Activated CD4-positive, alpha-beta T cell treated with anti-CD3 and anti-CD28 coated beads, Interleukin-2, amount 10 ng/mL, durations not matched to agents 24 days and 14 days (primary cell): ENCODE results near the gene MBNL3. TPM values are rescaled to one million over a fixed set of nuclear protein-coding genes. Genes with fewer than 3 reads are reported as not detected.
A peak's percentile ranks its signal among the peaks of the same experiment; 100 is the strongest.

Experiments used
- DNase-seq: peaks from one replicate; pipeline ENCODE4 v3.0.0; 2022
- H3K27ac Mint-ChIP-seq: one replicate; pipeline ENCODE4 v1.8.0; 2022; ENCODE audit warnings: mild to moderate bottlenecking, mixed read lengths
- H3K27me3 Mint-ChIP-seq: one replicate; pipeline ENCODE4 v1.8.0; 2022; ENCODE audit warnings: mixed read lengths
- H3K36me3 Mint-ChIP-seq: one replicate; pipeline ENCODE4 v1.8.0; 2022; ENCODE audit warnings: low read depth, mild to moderate bottlenecking, mixed read lengths
- H3K4me1 Mint-ChIP-seq: one replicate; pipeline ENCODE4 v1.8.0; 2021; ENCODE audit warnings: mixed read lengths
- H3K4me3 Mint-ChIP-seq: one replicate; pipeline ENCODE4 v1.8.0; 2022; ENCODE audit warnings: mild to moderate bottlenecking, moderate library complexity, mixed read lengths
- H3K9me3 Mint-ChIP-seq: one replicate; pipeline ENCODE4 v1.8.0; 2021; ENCODE audit warnings: mixed read lengths
- intact Hi-C: fragments of 100-400 bp; cut with micrococcal nuclease; formaldehyde crosslinking; loops from one replicate; pipeline ENCODE4 v1.15.1; 2023
- total RNA-seq: library from RNA; stranded (reverse); gene quantifications from 2 replicates; pipeline ENCODE4 v1.2.3, GENCODE V29; 2022

Gene MBNL3
- 12.2 and 15.4 TPM in 2 replicates for total RNA-seq

- intact Hi-C loops: loop anchor here (1.0 to 10.0 kb wide), 4 partner anchors 9 to 657 kb away; partner anchors contain the start of gene STK26
- Mint-ChIP-seq H3K4me3 (peak within 1 kb of the TSS; percentile 93), H3K9me3 (no peaks in the 10 kb centered on the region), H3K36me3 (no peaks in the 10 kb centered on the region), H3K27me3 (peaks cover 10% of the 10 kb centered on the region), H3K27ac (peak within 1 kb of the TSS; percentile 97), H3K4me1 (peaks cover 24% of the 10 kb centered on the region)
- DNase-seq: peak; percentile 87
Measured at GRCh38 chrX:132488819-132489577, at the start of gene MBNL3. Gene MBNL3, minus strand, starts transcription at chrX:132489038. Its CDS starts 49,427 bp downstream, at chrX:132439611.

GRCh38 chrX:132533409-132533808, 44.6 kb upstream of the MBNL3 start:
- no peak overlapping the region for H3K27ac Mint-ChIP-seq
- intact Hi-C loops: no loop called here
- no peaks in the 10 kb centered on the region for H3K36me3 Mint-ChIP-seq
- DNase-seq: no peak
- H3K9me3 Mint-ChIP-seq: no peaks in the 10 kb centered on the region
- peaks cover 2% of the 10 kb centered on the region for H3K4me1 Mint-ChIP-seq
- peaks cover 2% of the 10 kb centered on the region for H3K27me3 Mint-ChIP-seq
- H3K4me3 Mint-ChIP-seq: no peak overlapping the region

GRCh38 chrX:132532913-132533312, 44.1 kb upstream of the MBNL3 start:
- Mint-ChIP-seq H3K4me1 (peaks cover 2% of the 10 kb centered on the region), H3K4me3 (no peak overlapping the region), H3K27ac (no peak overlapping the region), H3K36me3 (no peaks in the 10 kb centered on the region), H3K27me3 (peaks cover 3% of the 10 kb centered on the region), H3K9me3 (no peaks in the 10 kb centered on the region)
- DNase-seq: no peak
- intact Hi-C loops: no loop called here

GRCh38 chrX:132532097-132532496, 43.3 kb upstream of the MBNL3 start:
- no peak for DNase-seq
- intact Hi-C loops: no loop called here
- Mint-ChIP-seq H3K27ac (no peak overlapping the region), H3K4me3 (no peak overlapping the region), H3K27me3 (peaks cover 7% of the 10 kb centered on the region), H3K36me3 (no peaks in the 10 kb centered on the region), H3K4me1 (peaks cover 2% of the 10 kb centered on the region), H3K9me3 (no peaks in the 10 kb centered on the region)

- no peak overlapping the region for H3K4me3 Mint-ChIP-seq
- H3K9me3 Mint-ChIP-seq: no peaks in the 10 kb centered on the region
- H3K4me1 Mint-ChIP-seq: no peaks in the 10 kb centered on the region
- no peak overlapping the region for H3K27ac Mint-ChIP-seq
- no peak for DNase-seq
- intact Hi-C loops: no loop called here
- no peaks in the 10 kb centered on the region for H3K36me3 Mint-ChIP-seq
- H3K27me3 Mint-ChIP-seq: peaks cover 7% of the 10 kb centered on the region
Measured at GRCh38 chrX:132520792-132521191, 32.0 kb upstream of the MBNL3 start.

- no peak overlapping the region for H3K27ac Mint-ChIP-seq
- H3K9me3 Mint-ChIP-seq: no peaks in the 10 kb centered on the region
- intact Hi-C loops: no loop called here
- H3K4me3 Mint-ChIP-seq: no peak overlapping the region
- no peaks in the 10 kb centered on the region for H3K4me1 Mint-ChIP-seq
- DNase-seq: no peak
- H3K27me3 Mint-ChIP-seq: peaks cover 8% of the 10 kb centered on the region
- no peaks in the 10 kb centered on the region for H3K36me3 Mint-ChIP-seq
Measured at GRCh38 chrX:132520213-132520612, 31.4 kb upstream of the MBNL3 start.

- peaks cover 10% of the 10 kb centered on the region for H3K27me3 Mint-ChIP-seq
- no peak overlapping the region for H3K27ac Mint-ChIP-seq
- intact Hi-C loops: no loop called here
- H3K4me1 Mint-ChIP-seq: no peaks in the 10 kb centered on the region
- no peak for DNase-seq
- no peaks in the 10 kb centered on the region for H3K36me3 Mint-ChIP-seq
- H3K9me3 Mint-ChIP-seq: no peaks in the 10 kb centered on the region
- H3K4me3 Mint-ChIP-seq: no peak overlapping the region
Measured at GRCh38 chrX:132518401-132518800, 29.6 kb upstream of the MBNL3 start.

GRCh38 chrX:132508834-132509233, 20.0 kb upstream of the MBNL3 start:
- no peak overlapping the region for H3K27ac Mint-ChIP-seq
- intact Hi-C loops: no loop called here
- H3K9me3 Mint-ChIP-seq: no peaks in the 10 kb centered on the region
- peaks cover 11% of the 10 kb centered on the region for H3K27me3 Mint-ChIP-seq
- no peak for DNase-seq
- no peak overlapping the region for H3K4me3 Mint-ChIP-seq
- H3K36me3 Mint-ChIP-seq: no peaks in the 10 kb centered on the region
- no peaks in the 10 kb centered on the region for H3K4me1 Mint-ChIP-seq

- no peaks in the 10 kb centered on the region for H3K36me3 Mint-ChIP-seq
- peaks cover 8% of the 10 kb centered on the region for H3K27me3 Mint-ChIP-seq
- no peak overlapping the region for H3K27ac Mint-ChIP-seq
- intact Hi-C loops: no loop called here
- no peaks in the 10 kb centered on the region for H3K4me1 Mint-ChIP-seq
- DNase-seq: no peak
- H3K4me3 Mint-ChIP-seq: no peak overlapping the region
- H3K9me3 Mint-ChIP-seq: no peaks in the 10 kb centered on the region
Measured at GRCh38 chrX:132505116-132505515, 16.3 kb upstream of the MBNL3 start.

- no peaks in the 10 kb centered on the region for H3K36me3 Mint-ChIP-seq
- H3K4me3 Mint-ChIP-seq: no peak overlapping the region
- intact Hi-C loops: no loop called here
Measured at GRCh38 chrX:132504417-132504816, 15.6 kb upstream of the MBNL3 start.

GRCh38 chrX:132501606-132502005, 12.8 kb upstream of the MBNL3 start:
- intact Hi-C loops: no loop called here
- H3K27ac Mint-ChIP-seq: no peak overlapping the region
- no peaks in the 10 kb centered on the region for H3K36me3 Mint-ChIP-seq
- H3K4me1 Mint-ChIP-seq: no peaks in the 10 kb centered on the region
- H3K27me3 Mint-ChIP-seq: peaks cover 15% of the 10 kb centered on the region
- no peak overlapping the region for H3K4me3 Mint-ChIP-seq
- no peak for DNase-seq
- no peaks in the 10 kb centered on the region for H3K9me3 Mint-ChIP-seq

More at GRCh38 chrX:132504417-132504816, 15.6 kb upstream of the MBNL3 start:
- Mint-ChIP-seq H3K4me1 (no peaks in the 10 kb centered on the region), H3K9me3 (no peaks in the 10 kb centered on the region), H3K27ac (no peak overlapping the region), H3K27me3 (peaks cover 10% of the 10 kb centered on the region)
- no peak for DNase-seq

GRCh38 chrX:132497432-132497831, 8.6 kb upstream of the MBNL3 start:
- intact Hi-C loops: no loop called here
- DNase-seq: no peak
- no peaks in the 10 kb centered on the region for H3K4me1 Mint-ChIP-seq
- H3K27ac Mint-ChIP-seq: no peak overlapping the region
- H3K4me3 Mint-ChIP-seq: no peak overlapping the region
- peaks cover 21% of the 10 kb centered on the region for H3K27me3 Mint-ChIP-seq
- no peaks in the 10 kb centered on the region for H3K36me3 Mint-ChIP-seq
- no peaks in the 10 kb centered on the region for H3K9me3 Mint-ChIP-seq

GRCh38 chrX:132493095-132493494, 4.3 kb upstream of the MBNL3 start:
- Mint-ChIP-seq H3K27ac (no peak overlapping the region), H3K36me3 (no peaks in the 10 kb centered on the region), H3K4me3 (no peak overlapping the region), H3K27me3 (peaks cover 20% of the 10 kb centered on the region), H3K4me1 (peaks cover 15% of the 10 kb centered on the region), H3K9me3 (no peaks in the 10 kb centered on the region)
- intact Hi-C loops: no loop called here
- DNase-seq: no peak

GRCh38 chrX:132491191-132491590, 2.4 kb upstream of the MBNL3 start:
- H3K9me3 Mint-ChIP-seq: no peaks in the 10 kb centered on the region
- no peaks in the 10 kb centered on the region for H3K36me3 Mint-ChIP-seq
- peak overlapping the region; percentile 93 for H3K4me3 Mint-ChIP-seq
- intact Hi-C loops: loop anchor here (1.0 kb wide), 1 partner anchor 277 kb away; no protein-coding TSS in a partner anchor
- peak; percentile 64 for DNase-seq
- no peak overlapping the region for H3K27ac Mint-ChIP-seq
- peaks cover 19% of the 10 kb centered on the region for H3K4me1 Mint-ChIP-seq
- H3K27me3 Mint-ChIP-seq: peaks cover 13% of the 10 kb centered on the region
